ENCODE data around the gene LIM2. TPM values are rescaled to one million over a fixed set of nuclear protein-coding genes. Genes with fewer than 3 reads are reported as not detected.
A peak's percentile ranks its signal among the peaks of the same experiment; 100 is the strongest.

LIM2 gene
- total RNA-seq, 3 donors from 2014 or later: not detected

DNA sequence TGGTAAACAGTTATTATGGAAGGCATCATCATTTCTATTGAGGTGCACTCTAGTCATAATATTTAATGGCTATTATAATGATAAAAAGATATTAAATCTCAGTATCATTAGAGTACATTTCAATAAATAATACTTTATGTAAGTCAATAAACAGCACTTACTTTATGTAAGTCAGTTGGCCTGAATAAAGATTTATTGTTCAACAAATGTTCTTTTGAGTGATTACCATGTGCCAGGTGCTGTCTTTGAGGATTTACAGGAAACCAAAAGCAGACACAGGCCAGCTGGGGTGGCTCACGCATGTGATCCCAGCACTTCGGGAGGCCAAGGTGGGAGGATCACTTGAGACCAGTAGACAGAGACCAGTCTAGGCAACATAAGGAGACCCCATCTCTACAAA, 10.4 kb downstream of the LIM2 start:
- no peak for TF ChIP-seq CTCF (IDR thresholded peaks at IDR 0.05)
- intact Hi-C loops (cut with DNase I, micrococcal nuclease): no loop called here

DNA sequence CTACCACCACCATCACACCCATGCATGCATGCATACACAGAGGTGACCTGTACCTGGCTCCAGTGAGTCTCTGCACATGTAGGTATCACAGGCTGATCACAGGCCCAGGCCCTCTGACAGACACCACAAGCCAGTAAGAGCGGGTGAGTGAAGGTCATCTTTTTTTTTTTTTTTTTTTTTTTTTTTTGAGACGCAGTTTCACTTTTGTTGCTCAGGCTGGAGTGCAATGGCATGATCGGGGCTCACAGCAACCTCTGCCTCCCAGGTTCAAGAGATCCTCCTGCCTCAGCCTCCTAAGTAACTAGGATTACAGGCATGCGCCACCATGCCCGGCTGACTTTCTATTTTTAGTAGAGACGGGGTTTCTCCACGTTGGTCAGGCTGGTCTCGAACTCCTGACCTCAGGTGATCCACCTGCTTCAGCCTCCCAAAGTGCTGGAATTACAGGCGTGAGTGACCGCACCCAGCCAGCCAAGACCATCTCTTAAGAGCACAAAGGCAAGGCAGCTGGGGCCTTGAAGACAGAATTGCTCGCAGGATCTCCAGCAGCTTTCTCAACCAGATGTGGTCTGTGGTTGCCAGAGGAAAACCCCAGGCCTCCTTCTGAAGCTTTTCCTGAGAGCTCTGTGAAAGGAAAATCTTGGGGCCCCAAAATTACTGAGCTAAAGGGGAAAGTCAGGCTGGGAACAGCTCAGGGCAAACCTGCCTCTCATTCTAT, 12.1 kb downstream of the LIM2 start:
- no peaks in the 10 kb centered on the region for H3K36me3 ChIP-seq (ENCODE audit: low read depth)
- H3K4me3 ChIP-seq: no peak overlapping the region
- H3K9me3 ChIP-seq: no peaks in the 10 kb centered on the region
- no peak for DNase-seq
- ATAC-seq: no peak
- intact Hi-C loops (cut with DNase I, micrococcal nuclease): no loop called here
- H3K4me1 ChIP-seq (ENCODE audit: low read depth): no peaks in the 10 kb centered on the region
- no peak for TF ChIP-seq CTCF (IDR thresholded peaks at IDR 0.05)

More for the DNA sequence above, 10.4 kb downstream of the LIM2 start:
- no peak overlapping the region for H3K4me3 ChIP-seq
- ATAC-seq (no peak), DNase-seq (no peak)
- no peaks in the 10 kb centered on the region for H3K36me3 ChIP-seq (ENCODE audit: low read depth)
- H3K9me3 ChIP-seq: peaks cover 2% of the 10 kb centered on the region
- H3K4me1 ChIP-seq (ENCODE audit: low read depth): no peaks in the 10 kb centered on the region

- no peaks in the 10 kb centered on the region for H3K36me3 ChIP-seq (ENCODE audit: low read depth)
- intact Hi-C loops (cut with DNase I, micrococcal nuclease): no loop called here
- no peak for TF ChIP-seq CTCF (IDR thresholded peaks at IDR 0.05)
- ATAC-seq (peak; percentile 48), DNase-seq (peak; percentile 38 to 46 (median 41))
- no peak within 1 kb of the TSS for H3K4me3 ChIP-seq
- peaks cover 6% of the 10 kb centered on the region for H3K4me1 ChIP-seq (ENCODE audit: low read depth)
- H3K9me3 ChIP-seq: no peaks in the 10 kb centered on the region
Measured at GRCh38 chr19:51372649-51373504, 14.9 kb downstream of the LIM2 start, which contains the start of gene NKG7. NKG7 (minus strand) TSS chr19:51372654; CDS start chr19:51372535, 119 bp downstream.

DNA sequence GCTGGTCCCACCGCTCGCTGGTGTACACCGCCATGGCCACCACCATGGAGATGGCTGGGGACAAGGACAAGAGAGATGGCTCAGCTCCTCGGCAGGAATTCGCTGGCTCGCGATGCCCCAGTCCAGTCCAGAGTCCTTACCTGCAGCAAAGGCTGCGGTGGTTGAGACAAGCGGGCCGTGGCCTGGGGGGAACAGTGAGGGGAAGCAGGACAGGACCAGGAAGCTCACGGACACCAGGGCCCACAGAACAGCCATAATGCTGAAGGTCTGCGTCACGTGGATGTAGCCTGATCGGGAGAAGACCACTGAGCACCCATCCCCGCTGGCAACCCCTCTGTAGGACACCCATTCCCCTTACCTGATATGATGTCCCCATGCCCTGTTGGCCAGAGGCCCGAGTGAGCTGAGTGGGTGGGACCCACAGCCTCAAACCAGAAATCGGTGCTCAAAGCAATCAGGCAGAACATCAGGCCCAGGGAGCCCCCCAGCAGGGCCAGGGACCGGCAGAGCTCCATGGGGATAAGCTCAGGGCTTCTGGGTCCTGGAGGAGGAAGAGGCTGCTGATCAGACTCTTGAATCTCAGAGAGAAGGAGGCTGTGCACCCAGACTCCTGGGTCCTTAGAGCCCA, 15.6 kb downstream of the LIM2 start:
- DNase-seq (peak in 1 of 3 donors; percentile 47), ATAC-seq (no peak)
- intact Hi-C loops (cut with DNase I, micrococcal nuclease): no loop called here
- no peak for TF ChIP-seq CTCF (IDR thresholded peaks at IDR 0.05)
- no peaks in the 10 kb centered on the region for H3K36me3 ChIP-seq (ENCODE audit: low read depth)
- H3K4me1 ChIP-seq (ENCODE audit: low read depth): peaks cover 6% of the 10 kb centered on the region
- no peak overlapping the region for H3K4me3 ChIP-seq
- no peaks in the 10 kb centered on the region for H3K9me3 ChIP-seq

DNA sequence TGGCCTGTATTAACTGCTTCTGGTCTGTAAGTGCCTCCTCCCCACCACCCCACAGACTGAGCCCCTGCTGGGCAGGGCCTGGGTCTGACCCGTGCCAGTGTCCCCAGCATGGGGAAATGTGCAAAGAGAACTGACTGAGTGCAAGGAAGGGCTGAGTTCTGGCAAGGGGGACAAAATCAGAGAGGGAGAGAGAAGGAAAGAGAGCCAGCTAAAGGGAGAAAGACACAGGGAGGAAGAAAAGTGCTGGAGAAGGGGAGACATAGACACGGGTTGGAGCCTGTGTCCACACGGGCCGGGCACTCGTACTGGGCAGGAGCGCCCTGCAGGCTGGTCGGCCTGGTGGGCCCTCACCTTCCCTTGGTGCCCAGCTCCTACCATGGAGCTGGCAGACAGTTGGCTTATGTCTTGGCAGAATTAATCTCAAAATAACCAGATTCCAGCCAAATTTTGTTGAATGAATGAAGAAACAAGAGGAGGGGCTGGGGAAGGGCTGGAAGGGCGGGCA, 16.5 kb downstream of the LIM2 start:
- ATAC-seq: no peak
- Histone ChIP-seq H3K4me1 (ENCODE audit: low read depth) (peaks cover 6% of the 10 kb centered on the region), H3K4me3 (no peak overlapping the region), H3K36me3 (ENCODE audit: low read depth) (no peaks in the 10 kb centered on the region), H3K9me3 (no peaks in the 10 kb centered on the region)
- no peak for DNase-seq
- intact Hi-C loops (cut with DNase I, micrococcal nuclease): no loop called here
- no peak for TF ChIP-seq CTCF (IDR thresholded peaks at IDR 0.05)
